HepG2 (cell line): ENCODE results near the gene LMOD1.

Experiments used
- CEBPZ ChIP-seq: IDR thresholded peaks from 2 replicates; pipeline ENCODE4 v1.6.1; 2012; ENCODE audit warnings: low read length, improper control_type of control experiment
- EZH2 ChIP-seq: conservative IDR thresholded peaks from 2 replicates; pipeline ENCODE4 v1.6.1; 2012; ENCODE audit warnings: mild to moderate bottlenecking, low read depth, low read length, moderate library complexity
- HMGXB4 ChIP-seq, 2 experiments: sonication (generic) in 1 of 2; formaldehyde crosslinking in 1 of 2; IDR thresholded peaks; 2 replicates each; pipeline versions ENCODE4 v1.4.0 to v1.6.1; 2018 to 2020; ENCODE audit warnings: missing genetic modification reagents in 2 of 2, borderline replicate concordance in 1 of 2, low read depth in 1 of 2, mild to moderate bottlenecking in 1 of 2, missing biosample characterization in 1 of 2
- RFX5 ChIP-seq: IDR thresholded peaks from 2 replicates; pipeline ENCODE4 v1.6.1; 2011; ENCODE audit warnings: low read depth, low read length, improper control_type of control experiment
- ZNF704 ChIP-seq: sonication (generic); formaldehyde crosslinking; IDR thresholded peaks from 2 replicates; pipeline ENCODE4 v1.8.1; 2023; ENCODE audit warnings: mild to moderate bottlenecking, inconsistent platforms, moderate library complexity, missing genetic modification reagents, borderline replicate concordance

- TF ChIP-seq RFX5, result no peak
- TF ChIP-seq ZNF704 (CRISPR knock-in tag), result no peak
- TF ChIP-seq EZH2, result no peak
- TF ChIP-seq HMGXB4 (CRISPR knock-in tag; IDR thresholded peaks at IDR 0.05; ENCODE audit: borderline replicate concordance in 1 of 2, low read depth in 1 of 2), result no peak
- TF ChIP-seq CEBPZ, result no peak
These were observed 99.2 kb downstream of the LMOD1 start for GRCh38 chr1:201847150-201847549.
